ENCODE results near the gene USF3. TPM values are rescaled to one million over a fixed set of nuclear protein-coding genes. Genes with fewer than 3 reads are reported as not detected.

Gene USF3
- total and polyA plus RNA-seq, 2 of the 13 experiments (the other 11 are each of a cell fraction or from before 2014, with no cell fraction given): 6.3 to 15.2 TPM

DNA sequence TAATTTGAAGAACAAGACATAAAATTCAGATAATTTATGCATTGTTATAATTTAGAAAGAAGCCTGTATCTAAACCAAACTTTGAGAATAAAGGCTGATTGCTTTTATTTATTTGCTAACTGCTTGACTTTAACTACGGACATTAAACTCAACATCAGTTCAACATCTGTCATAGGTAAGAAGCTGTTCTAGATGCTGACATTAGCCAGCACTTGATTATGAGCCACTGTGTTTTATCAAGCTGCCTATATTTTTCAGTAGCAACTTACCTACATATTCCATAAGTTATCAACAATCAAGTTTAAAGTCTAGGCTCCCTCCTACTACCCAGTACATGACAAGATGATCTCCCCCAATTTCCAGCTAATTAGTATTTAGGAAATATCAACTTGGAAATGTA, 42.1 kb downstream of the USF3 start:
- Histone ChIP-seq H3K4me2 (ENCODE audit: low read depth, low read length) (no peak overlapping the region), H3K36me3 (replicated peaks in 1 of 2; ENCODE audit: control insufficient read depth in 1 of 2, insufficient read depth in 2 of 2, low read length in 2 of 2) (peaks cover 4 to 6% of the 10 kb centered on the region in 2 experiments; a peak in 4 of 5 replicates), H3K4me3 (replicated peaks in 1 of 3; ENCODE audit: insufficient read depth in 1 of 3, low read depth in 2 of 3, low read length in 3 of 3) (no peak overlapping the region), H3K27ac (ENCODE audit: extremely low read length, insufficient read depth, low read length) (no peak overlapping the region), H3K4me1 (ENCODE audit: insufficient read depth, low read length) (no peaks in the 10 kb centered on the region), H4K20me1 (ENCODE audit: insufficient read depth, low read length) (no peaks in the 10 kb centered on the region), H3K27me3 (ENCODE audit: control insufficient read depth in 1 of 2, insufficient read depth in 2 of 2, low read length in 2 of 2) (no peaks in the 10 kb centered on the region), H2AFZ (ENCODE audit: low read length) (no peak overlapping the region), H3K79me2 (ENCODE audit: insufficient read depth, low read length) (no peaks in the 10 kb centered on the region), H3K9ac (ENCODE audit: insufficient read depth, low read depth, low read length) (no peak overlapping the region), H3K9me3 (ENCODE audit: low read length) (no peaks in the 10 kb centered on the region)
- FAIRE-seq: no peak
- 92% methylated on average over 1 of the region's 1 CpG for WGBS (ENCODE audit: low lambda C conversion rate)
- intact Hi-C loops (cut with micrococcal nuclease; ENCODE audit: unreplicated experiment): no loop called here
- no TSS peak for BruUV-seq (replicated peaks)
- DNase-seq (ENCODE audit: low spot score): no peak
- no peak for ATAC-seq
- TF ChIP-seq ZSCAN21 (CRISPR knock-in tag; IDR thresholded peaks at IDR 0.05; ENCODE audit: borderline replicate concordance) (no peak), EED (CRISPR knock-in tag; IDR thresholded peaks at IDR 0.05) (no peak), PPARG (CRISPR knock-in tag; conservative IDR thresholded peaks at IDR 0.05) (no peak), SNAPC2 (CRISPR knock-in tag; IDR thresholded peaks at IDR 0.05) (no peak), NR2F6 (IDR thresholded peaks at IDR 0.05) (no peak), NR2F6 (CRISPR knock-in tag; IDR thresholded peaks at IDR 0.05) (no peak), AGO1 (IDR thresholded peaks at IDR 0.05; ENCODE audit: low read depth, low read length, poor library complexity, severe bottlenecking) (no peak), ZNF589 (CRISPR knock-in tag; conservative IDR thresholded peaks at IDR 0.05) (no peak), JUND (CRISPR knock-in tag; IDR thresholded peaks at IDR 0.05) (no peak), ZNF766 (CRISPR knock-in tag; IDR thresholded peaks at IDR 0.05; ENCODE audit: borderline replicate concordance) (no peak), SP140L (CRISPR knock-in tag; IDR thresholded peaks at IDR 0.05; ENCODE audit: borderline replicate concordance) (no peak)
- TF ChIP-seq, protein P1, sequence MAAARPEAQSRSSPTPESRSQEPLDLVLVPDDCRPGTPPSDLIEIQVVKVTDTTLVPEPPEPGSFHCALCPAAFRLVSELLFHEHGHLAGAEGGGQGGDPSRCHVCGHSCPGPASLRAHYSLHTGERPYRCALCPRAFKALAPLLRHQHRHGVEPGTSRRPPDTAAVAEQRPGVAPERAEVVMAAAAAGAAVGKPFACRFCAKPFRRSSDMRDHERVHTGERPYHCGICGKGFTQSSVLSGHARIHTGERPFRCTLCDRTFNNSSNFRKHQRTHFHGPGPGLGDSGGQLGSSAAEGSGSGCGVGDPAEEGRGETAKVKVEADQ (CRISPR knock-in tag; IDR thresholded peaks at IDR 0.05; ENCODE audit: borderline replicate concordance): no peak
- TF ChIP-seq, protein P2, sequence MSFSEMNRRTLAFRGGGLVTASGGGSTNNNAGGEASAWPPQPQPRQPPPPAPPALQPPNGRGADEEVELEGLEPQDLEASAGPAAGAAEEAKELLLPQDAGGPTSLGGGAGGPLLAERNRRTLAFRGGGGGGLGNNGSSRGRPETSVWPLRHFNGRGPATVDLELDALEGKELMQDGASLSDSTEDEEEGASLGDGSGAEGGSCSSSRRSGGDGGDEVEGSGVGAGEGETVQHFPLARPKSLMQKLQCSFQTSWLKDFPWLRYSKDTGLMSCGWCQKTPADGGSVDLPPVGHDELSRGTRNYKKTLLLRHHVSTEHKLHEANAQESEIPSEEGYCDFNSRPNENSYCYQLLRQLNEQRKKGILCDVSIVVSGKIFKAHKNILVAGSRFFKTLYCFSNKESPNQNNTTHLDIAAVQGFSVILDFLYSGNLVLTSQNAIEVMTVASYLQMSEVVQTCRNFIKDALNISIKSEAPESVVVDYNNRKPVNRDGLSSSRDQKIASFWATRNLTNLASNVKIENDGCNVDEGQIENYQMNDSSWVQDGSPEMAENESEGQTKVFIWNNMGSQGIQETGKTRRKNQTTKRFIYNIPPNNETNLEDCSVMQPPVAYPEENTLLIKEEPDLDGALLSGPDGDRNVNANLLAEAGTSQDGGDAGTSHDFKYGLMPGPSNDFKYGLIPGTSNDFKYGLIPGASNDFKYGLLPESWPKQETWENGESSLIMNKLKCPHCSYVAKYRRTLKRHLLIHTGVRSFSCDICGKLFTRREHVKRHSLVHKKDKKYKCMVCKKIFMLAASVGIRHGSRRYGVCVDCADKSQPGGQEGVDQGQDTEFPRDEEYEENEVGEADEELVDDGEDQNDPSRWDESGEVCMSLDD (CRISPR knock-in tag; IDR thresholded peaks at IDR 0.05; ENCODE audit: borderline replicate concordance): no peak
- in situ Hi-C loops (cut with HindIII; ENCODE audit: extremely low pct_ligation_motif_present, low pct_unique_long_range_greater_than_20kb): no loop called here
- ChIA-PET CTCF (ENCODE audit: low intra/inter-chr PET ratio, low total read pairs) (no interaction called here), POLR2A (interaction anchor here (1.5 to 1.6 kb wide), 2 partner anchors 9 to 42 kb away, joined by 4 to 6 read pairs; partner anchors contain the start of gene USF3)
